Anterior cingulate cortex (tissue), 58 donors: ENCODE measurements around the gene SNRPD1.
"Not testable (repeated sequence)": the region's sequence is repeated elsewhere in the genome, so short reads cannot be mapped to it uniquely, and the experiment has no call there.

ENCODE experiments used
- DNase-seq, 58 donors: peaks; one replicate each; lab custom pipeline; 2025; lab: John Stamatoyannopoulos, UW

Gene SNRPD1

DNA sequence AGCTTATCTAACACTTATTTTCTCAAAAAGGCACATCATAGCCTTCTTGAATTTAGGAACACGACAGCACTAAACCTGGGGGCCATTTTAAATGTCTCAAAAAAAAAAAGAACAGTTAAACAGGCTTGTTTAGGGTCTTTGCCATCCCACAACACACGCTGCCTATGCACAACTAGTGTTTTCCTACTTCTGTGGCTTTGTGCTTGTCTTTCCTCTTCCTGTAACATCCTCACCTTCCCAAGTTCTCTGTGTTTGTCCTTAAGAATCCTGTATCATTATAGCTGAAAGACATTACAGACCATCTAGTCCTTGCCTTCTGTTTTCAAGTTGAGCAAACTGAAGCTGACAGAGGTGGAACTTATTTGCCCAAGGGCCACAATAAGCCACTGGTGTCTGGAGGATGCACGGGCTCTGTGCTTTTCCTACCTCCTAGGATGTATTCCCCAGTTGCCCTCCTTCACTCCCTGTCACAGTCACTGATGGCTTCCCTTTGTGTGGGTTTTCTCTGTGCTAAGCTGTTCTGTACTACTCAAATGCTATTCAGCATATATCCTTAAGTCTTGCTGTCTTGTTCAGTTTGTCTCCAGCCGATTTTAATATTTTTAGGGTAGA, 22.6 kb downstream of the SNRPD1 start:
- no peak for DNase-seq

DNA sequence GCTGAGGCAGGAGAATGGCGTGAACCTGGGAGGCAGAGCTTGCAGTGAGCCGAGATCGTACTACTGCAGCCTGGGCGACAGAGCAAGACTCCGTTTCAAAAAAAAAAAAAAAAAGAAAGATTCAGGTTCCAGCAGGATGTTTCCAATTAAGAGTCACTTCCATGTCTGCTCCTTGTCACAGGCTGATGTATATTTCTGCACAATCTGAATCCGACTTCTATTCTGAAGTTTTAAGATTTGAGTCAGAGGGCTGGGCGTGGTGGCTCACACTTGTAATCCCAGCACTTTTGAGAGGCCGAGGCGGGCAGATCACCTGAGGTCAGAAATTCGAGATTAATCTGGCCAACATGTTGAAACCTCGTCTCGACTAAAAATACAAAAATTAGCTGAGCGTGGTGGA, 24.7 kb downstream of the SNRPD1 start:
- DNase-seq: no peak

- no peak for DNase-seq
These were observed 26.7 kb downstream of the SNRPD1 start for GRCh38 chr18:21638822-21639221.

- DNase-seq: not testable (repeated sequence)
These were observed 28.3 kb downstream of the SNRPD1 start for GRCh38 chr18:21640375-21640774.

- DNase-seq: no peak
These were observed 38.2 kb downstream of the SNRPD1 start for GRCh38 chr18:21650311-21650710.

GRCh38 chr18:21652073-21652472, 40.0 kb downstream of the SNRPD1 start:
- DNase-seq: no peak

DNA sequence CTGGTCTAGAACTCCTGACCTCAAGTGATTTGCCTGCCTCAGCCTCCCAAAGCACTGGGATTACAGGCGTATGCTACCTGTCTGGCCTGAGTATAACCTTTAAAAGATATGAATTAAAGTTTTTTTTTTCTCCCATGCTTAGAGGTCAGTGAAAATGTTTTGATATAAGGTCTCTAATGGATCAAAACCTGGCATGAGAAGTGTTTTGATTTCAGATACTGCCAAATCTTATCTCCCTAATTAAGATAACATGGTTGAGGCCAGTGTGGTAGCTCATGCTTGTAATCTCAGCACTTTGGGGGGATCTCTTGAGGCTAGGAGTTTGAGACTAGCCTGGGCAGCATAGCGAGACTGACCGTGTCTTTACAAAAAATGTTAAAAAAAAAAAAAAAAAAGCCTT, 41.2 kb downstream of the SNRPD1 start:
- no peak for DNase-seq

- DNase-seq: no peak
These were observed 44.3 kb downstream of the SNRPD1 start for GRCh38 chr18:21656402-21656801.

- DNase-seq: no peak
These were observed 48.0 kb downstream of the SNRPD1 start for GRCh38 chr18:21660078-21660477.

GRCh38 chr18:21662581-21662980, 50.5 kb downstream of the SNRPD1 start:
- no peak for DNase-seq

DNA sequence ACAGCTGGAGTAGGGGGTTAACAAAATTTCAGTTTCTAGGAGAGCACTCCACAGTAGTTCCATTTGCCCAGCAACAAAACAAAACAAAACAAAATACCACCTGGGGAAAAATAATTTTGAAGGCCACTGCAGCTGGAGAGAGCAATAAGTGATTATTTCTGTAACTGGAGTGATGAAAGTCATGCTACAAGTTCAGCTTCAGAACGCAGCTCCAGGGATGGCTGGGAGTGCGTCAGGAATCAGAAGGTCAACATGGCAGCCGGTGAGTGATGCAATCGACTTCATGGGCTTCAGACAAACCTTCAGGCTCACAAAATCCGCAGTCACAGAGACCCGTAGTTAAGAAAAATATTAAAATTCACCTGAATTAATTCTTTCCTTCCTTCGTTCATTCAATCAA, 51.5 kb downstream of the SNRPD1 start:
- DNase-seq: no peak

DNA sequence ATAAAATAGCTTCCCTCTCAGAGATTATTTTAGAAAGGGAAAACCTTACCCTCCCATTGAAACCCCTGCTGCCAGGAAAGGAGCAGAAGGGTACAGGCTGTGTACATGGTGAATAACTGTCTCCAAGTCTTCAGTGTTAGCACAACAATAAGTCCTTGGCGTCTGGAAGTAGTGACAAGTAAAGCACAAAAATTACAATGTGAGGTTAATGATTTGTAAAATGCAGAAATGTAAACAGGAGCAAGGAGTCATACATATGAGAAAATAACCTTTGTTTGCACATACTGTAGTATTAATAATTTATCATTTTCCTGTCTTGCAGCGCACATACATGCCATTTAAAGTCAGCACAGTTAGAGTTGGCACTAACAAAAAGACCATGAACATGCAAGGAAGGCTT, 52.0 kb downstream of the SNRPD1 start:
- DNase-seq: no peak

DNA sequence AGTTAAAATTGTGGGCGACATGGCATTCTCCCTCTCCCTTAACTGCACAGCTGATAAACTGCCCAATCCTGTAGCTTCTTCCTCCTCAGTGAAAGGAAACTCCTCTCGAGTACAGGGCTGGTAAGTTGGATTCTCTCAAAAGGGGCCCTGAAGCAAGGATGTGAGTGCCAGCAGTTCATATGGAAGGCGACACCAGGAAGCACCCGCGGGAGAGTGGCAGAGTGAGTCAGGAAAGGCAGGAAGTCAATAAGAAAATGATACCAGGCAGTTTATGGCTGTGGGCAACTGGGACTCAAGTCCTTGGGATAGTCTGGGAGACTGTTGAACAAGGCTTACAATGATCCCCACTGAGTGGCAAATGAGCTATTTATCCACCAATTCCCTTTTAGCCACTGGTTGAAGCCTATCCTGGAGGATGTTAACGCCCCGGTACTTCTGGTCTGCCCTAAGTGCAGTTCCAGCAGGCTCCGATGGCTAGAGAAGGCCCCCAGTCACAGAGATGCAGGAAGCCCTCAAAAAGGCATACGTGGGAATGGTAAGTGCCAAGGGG, 57.7 kb downstream of the SNRPD1 start:
- no peak for DNase-seq

DNA sequence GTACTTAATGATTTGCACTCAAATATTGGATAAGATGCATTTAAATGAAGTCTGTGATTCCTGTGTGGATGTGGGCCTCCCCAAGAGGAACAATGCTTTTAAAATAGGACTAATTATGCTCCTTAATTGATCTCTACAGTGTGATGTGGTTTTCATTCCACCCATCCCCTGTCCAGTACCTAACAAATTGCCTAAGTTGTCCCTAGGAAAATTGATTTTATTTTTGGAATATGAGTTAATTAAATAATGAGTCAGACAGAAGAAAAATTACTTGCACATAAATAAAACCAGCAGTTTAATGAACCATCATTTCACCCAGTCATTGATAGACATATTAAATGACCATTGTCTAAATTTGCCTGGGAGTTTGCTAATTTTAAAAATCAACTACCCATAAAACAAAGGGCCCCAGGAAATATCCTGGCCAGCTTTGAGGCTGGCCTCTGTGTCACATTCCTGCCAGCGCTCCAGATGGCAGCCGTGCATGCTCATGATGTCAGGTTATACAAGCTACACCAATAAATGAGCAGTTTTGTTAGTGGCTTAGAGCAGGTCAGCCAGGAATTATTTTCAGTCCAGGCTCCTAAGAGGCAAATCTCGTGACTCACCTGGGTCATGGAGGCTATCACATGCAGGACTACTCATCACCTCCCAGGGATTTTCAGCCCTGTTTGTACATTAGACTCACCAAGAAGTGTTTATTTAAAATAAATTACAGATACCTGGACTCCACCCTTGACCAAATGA, 60.6 kb downstream of the SNRPD1 start:
- DNase-seq: peak in 14 of 58 donors; percentile 1 to 23 (median 5)

DNA sequence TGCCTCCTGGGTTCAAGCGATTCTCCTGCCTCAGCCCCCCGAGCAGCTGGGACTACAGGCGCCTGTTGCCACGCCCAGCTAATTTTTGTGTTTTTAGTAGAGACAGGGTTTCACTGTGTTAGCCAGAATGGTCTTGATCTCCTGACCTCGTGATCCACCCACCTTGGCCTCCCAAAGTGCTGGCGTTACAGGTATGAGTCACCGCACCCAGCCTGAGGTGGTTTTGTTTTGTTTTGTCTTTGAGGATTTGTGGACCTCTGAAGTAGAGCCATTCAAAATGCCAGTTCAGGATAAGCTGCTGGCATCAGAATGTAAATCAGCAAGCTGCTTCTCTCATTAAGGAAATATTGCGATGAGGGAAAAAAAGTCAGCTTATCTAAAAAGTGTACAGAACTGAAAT, 63.2 kb downstream of the SNRPD1 start:
- DNase-seq: not testable (repeated sequence)

DNA sequence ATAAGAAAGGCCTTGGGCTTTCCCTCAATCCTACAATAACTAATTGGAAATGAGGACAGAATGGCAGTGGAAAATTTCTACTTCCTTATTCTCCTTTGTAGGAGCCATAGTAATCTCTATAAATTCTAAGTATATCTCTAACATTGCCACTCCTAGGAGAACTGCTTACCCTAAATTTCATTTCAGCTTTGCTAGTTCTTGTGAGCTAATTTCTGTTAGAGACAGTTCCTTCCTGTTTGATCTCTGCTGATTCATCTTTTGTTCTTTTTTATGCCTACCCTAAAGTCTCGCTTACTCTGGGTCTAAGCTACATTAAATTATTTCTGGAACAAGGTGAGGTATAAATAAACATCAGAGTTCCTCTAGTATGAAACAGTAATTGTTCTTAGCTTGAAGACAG, 66.7 kb downstream of the SNRPD1 start:
- no peak for DNase-seq

DNA sequence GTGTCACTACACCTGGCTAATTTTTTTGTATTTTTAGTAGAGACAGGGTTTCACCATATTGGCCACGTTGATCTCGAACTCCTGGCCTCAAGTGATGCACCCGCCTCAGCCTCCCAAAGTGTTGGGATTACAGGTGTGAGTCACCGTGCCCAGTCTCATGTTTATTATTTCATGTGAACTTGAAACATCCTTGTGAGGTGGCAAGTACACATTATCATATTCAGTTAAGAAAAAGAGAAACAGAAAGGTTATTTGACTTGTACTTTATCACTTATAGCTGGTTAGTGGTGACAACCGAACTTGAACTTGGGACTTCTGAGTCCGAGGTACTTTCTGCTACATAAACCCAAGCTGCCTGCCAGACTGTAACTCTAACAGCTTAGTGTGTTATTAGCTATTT, 68.0 kb downstream of the SNRPD1 start:
- DNase-seq: no peak

- DNase-seq: peak in 2 of 58 donors; percentile 3 to 21
These were observed 70.4 kb downstream of the SNRPD1 start for GRCh38 chr18:21682371-21683051.
